GM19099 (cell line): ENCODE results near the gene JOSD2.

Source experiments
- POLR2A ChIP-seq: IDR thresholded peaks from 3 replicates; pipeline ENCODE4 v1.6.1; 2011; ENCODE audit warnings: low read depth; ENCODE audit not compliant: insufficient read length; ENCODE audit errors: extremely low read depth

The JOSD2 gene

DNA sequence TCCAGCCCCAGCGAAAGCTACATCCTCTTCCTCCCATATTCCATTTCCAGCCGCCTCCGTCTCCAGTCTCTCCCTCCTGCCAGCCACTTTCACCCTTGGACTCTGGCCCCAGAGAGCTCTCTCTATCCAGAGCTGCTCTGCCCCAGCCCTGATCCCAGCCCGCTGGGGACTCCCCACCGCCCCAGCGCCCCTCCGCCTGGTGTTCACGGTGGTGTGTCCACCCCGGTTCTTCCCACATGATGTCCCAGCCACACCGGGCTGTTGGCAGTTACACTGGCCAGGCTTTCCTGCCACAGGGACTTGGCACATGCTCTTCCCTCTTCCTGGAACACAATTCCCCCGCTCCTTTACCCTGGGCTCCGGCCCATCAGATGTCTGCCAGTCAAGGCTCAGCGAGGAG lies 46.0 kb downstream of the JOSD2 start:
- TF ChIP-seq POLR2A: no peak

GRCh38 chr19:50464348-50464747 lies 46.6 kb downstream of the JOSD2 start:
- TF ChIP-seq POLR2A: no peak

DNA sequence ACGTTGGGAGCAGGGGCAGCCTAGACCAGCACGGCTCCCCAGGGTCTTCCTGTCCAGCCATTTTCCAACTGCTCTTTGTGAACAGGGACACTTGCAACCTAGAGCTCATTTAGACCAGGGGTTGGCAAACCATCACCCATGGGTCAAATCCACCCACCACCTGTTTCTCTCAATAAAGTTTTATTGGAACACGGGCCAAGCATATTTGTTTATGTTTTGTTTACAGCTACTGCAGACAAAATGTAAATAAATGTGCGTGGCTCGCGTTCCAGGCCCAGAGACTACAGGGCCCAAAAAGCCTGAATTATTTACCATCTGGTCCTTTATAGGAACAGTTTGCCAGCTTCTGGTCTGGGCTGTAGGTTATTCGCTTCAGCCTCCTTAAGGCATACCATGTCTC lies 48.0 kb downstream of the JOSD2 start:
- TF ChIP-seq POLR2A: no peak

- no peak for TF ChIP-seq POLR2A
Measured at GRCh38 chr19:50461066-50461875, 49.7 kb downstream of the JOSD2 start.

DNA sequence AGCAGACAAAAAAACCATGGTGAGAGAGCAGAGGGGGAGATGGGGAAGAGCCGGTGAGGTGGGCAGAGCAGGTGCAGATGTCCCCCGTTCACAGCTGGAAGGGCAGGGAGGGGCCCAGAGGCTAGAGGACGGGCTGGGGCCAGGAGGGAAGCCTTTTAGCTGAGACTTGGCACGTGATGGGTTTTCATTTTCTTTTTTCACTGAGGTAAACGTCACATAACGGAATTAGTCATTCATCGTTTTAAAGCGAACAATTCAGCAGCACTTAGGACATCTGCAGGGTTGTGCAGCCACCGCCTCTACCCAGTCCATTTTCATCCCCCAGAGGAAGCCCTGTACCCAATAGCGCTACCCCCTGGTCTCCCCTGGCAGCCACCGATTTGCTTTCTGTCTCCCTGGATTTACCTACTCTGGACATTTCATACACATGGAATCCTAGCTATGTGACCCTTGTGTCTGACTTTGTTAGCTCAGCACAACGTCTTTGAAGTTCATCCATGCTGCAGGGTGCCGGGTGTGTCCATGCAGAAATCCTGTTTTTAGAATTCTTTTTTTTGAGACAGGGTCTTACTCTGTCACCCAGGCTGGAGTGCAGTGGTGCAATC lies 50.7 kb downstream of the JOSD2 start:
- TF ChIP-seq POLR2A: peak; percentile 45

- TF ChIP-seq POLR2A: no peak
Measured at GRCh38 chr19:50459638-50460037, 51.4 kb downstream of the JOSD2 start.

GRCh38 chr19:50459067-50459456 lies 51.9 kb downstream of the JOSD2 start:
- no peak for TF ChIP-seq POLR2A

DNA sequence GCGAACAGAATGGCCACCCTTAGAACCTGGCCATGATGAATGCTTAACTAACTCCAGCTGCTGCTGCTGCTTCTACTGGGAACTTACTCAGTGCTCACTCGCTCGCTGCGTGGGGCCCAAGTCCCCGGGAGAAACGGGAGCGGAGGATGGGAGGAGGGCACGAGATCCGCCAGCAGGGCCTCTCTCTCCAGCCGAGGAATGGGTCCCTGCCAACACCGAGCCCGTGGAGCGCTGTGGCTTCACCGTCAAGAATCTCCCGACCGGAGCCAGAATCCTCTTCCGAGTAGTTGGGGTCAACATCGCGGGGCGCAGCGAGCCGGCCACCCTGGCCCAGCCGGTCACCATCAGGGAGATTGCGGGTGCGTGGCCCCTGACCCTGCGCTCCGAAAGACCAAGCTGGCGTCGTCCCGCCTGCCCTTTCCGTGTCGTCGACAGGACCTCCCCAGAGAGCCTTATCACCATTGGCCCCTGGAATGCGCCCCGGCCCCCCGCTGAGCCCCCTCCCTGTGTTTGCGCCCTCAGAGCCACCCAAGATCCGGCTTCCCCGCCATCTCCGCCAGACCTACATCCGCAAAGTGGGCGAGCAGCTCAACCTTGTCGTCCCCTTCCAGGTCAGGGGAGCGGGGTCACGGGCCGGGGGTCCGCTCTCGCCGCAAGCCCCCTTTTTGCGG lies 52.5 kb downstream of the JOSD2 start:
- no peak for TF ChIP-seq POLR2A

DNA sequence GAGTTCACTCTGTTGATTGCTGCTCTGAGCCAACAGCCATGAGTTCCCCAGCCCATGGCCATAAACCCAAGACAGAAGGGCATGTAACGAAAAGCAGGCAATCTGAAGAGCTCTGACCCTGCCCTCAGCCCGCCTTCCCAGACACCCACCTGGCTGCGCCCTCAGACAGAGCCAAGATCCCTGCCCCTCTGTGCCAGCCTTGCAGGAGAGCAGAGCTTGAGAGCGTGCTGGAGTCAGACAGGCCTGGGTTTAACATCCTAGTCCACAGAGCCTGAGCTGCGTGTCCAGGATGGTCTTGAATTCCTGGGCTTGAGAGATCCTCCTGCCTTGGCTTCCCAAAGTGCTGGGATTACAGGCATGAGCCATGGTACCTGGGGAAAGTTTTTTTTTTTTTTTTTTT lies 53.7 kb downstream of the JOSD2 start:
- TF ChIP-seq POLR2A: no peak
